H1 (cell line): ENCODE data around the gene CTBP2. TPM values are rescaled to one million over a fixed set of nuclear protein-coding genes. Genes with fewer than 3 reads are reported as not detected.

ENCODE experiments used
- CTCF ChIA-PET: fragments of 300-600 bp; sonication (Branson Sonifier 250); formaldehyde crosslinking; loops from one replicate; lab custom pipeline; 2021; ENCODE audit not compliant: partially characterized antibody; lab: Charles Lee
- POLR2A ChIA-PET: fragments of 300-600 bp; sonication (Branson Sonifier 250); formaldehyde crosslinking; loops from one replicate; lab custom pipeline; 2021; ENCODE audit warnings: inconsistent platforms; ENCODE audit not compliant: partially characterized antibody; lab: Charles Lee
- DNase-seq, 2 experiments: peaks; one replicate each; pipeline versions ENCODE4 v3.0.0 to v3.0.0-alpha.2; 2010 to 2022; ENCODE audit warnings: low spot score in 2 of 2, low read depth in 1 of 2, mixed read lengths in 1 of 2
- FAIRE-seq: peaks from 2 replicates; lab custom pipeline; 2011; peaks lifted over from hg19 to GRCh38; lab: Jason Lieb, UNC
- H2AFZ ChIP-seq: 2 replicates; pipeline ENCODE4 v1.8.1; 2012; ENCODE audit warnings: low read length, inconsistent platforms
- H2AK5ac ChIP-seq: 2 replicates; pipeline ENCODE4 v1.6.1; 2013; ENCODE audit warnings: low read depth, low read length
- H2BK120ac ChIP-seq: replicated peaks from 2 replicates; pipeline ENCODE3; 2013; ENCODE audit warnings: low read depth, low read length, inconsistent platforms
- H2BK12ac ChIP-seq: 2 replicates; pipeline ENCODE4 v1.6.1; 2013; ENCODE audit warnings: low read depth, low read length
- H2BK15ac ChIP-seq: 2 replicates; pipeline ENCODE4 v1.6.1; 2013; ENCODE audit warnings: low read length
- H2BK20ac ChIP-seq: 2 replicates; pipeline ENCODE4 v1.6.1; 2013; ENCODE audit warnings: low read length
- H2BK5ac ChIP-seq: 2 replicates; pipeline ENCODE4 v1.6.1; 2013; ENCODE audit warnings: low read depth, low read length
- H3K14ac ChIP-seq: 2 replicates; pipeline ENCODE4 v1.6.1; 2013; ENCODE audit warnings: inconsistent platforms; ENCODE audit not compliant: insufficient read length
- H3K18ac ChIP-seq: 2 replicates; pipeline ENCODE4 v1.6.1; 2013; ENCODE audit warnings: low read length; ENCODE audit errors: extremely low read depth
- H3K23ac ChIP-seq: 2 replicates; pipeline ENCODE4 v1.6.1; 2013; ENCODE audit warnings: inconsistent platforms; ENCODE audit not compliant: insufficient read length
- H3K23me2 ChIP-seq: 2 replicates; pipeline ENCODE4 v1.6.1; 2013; ENCODE audit warnings: low read depth, low read length
- H3K27ac ChIP-seq: 2 replicates; pipeline ENCODE4 v1.6.1; 2011; ENCODE audit warnings: low read depth, low read length, inconsistent platforms
- H3K27me3 ChIP-seq, 4 experiments: replicated peaks in 1 of 4; 1 replicate in 1 of 4; 2 replicates in 3 of 4; pipeline versions ENCODE4 v1.6.1 to v1.8.1; 2011 to 2013; ENCODE audit warnings: low read length in 3 of 4, mild to moderate bottlenecking in 3 of 4, inconsistent platforms in 2 of 4, mixed read lengths in 2 of 4, moderate library complexity in 1 of 4; ENCODE audit not compliant: control insufficient read depth in 3 of 4, insufficient read depth in 3 of 4; ENCODE audit errors: extremely low read depth in 1 of 4
- H3K36me3 ChIP-seq, 4 experiments: 2 replicates each; pipeline versions ENCODE4 v1.6.1 to v1.8.1; 2011 to 2013; ENCODE audit warnings: mild to moderate bottlenecking in 4 of 4, low read length in 3 of 4, moderate library complexity in 2 of 4, control low read depth in 1 of 4, inconsistent platforms in 1 of 4; ENCODE audit not compliant: insufficient read depth in 4 of 4, control insufficient read depth in 2 of 4
- H3K4ac ChIP-seq: replicated peaks from 2 replicates; pipeline ENCODE3; 2013; ENCODE audit warnings: low read length, low read depth, mixed read lengths, inconsistent platforms; ENCODE audit not compliant: insufficient read length
- H3K4me1 ChIP-seq, 4 experiments: replicated peaks in 1 of 4; 1 replicate in 1 of 4; 2 replicates in 3 of 4; pipeline versions ENCODE4 v1.6.1 to v1.8.1; 2011 to 2013; ENCODE audit warnings: low read length in 3 of 4, inconsistent platforms in 2 of 4, mixed read lengths in 1 of 4; ENCODE audit not compliant: insufficient read depth in 4 of 4, control insufficient read depth in 3 of 4
- H3K4me2 ChIP-seq, 2 experiments: 2 replicates each; pipeline versions ENCODE4 v1.6.1 to v1.8.1; 2011 to 2013; ENCODE audit warnings: low read depth in 2 of 2, low read length in 2 of 2, control low read depth in 1 of 2, inconsistent platforms in 1 of 2, mild to moderate bottlenecking in 1 of 2; ENCODE audit not compliant: insufficient read depth in 1 of 2
- H3K4me3 ChIP-seq, 4 experiments: fragments of 200-600, 300-600 bp in 1 of 4; sonication (generic), shearing (Covaris generic), sonication (Bioruptor Twin) in 1 of 4; 2 replicates each; pipeline versions ENCODE4 v1.5.1 to v1.8.1; 2011 to 2016; ENCODE audit warnings: low read length in 4 of 4, low read depth in 3 of 4, control low read depth in 2 of 4, inconsistent platforms in 2 of 4, mild to moderate bottlenecking in 2 of 4, mixed read lengths in 1 of 4, moderate library complexity in 1 of 4; ENCODE audit not compliant: insufficient read depth in 2 of 4; ENCODE audit errors: extremely low read depth in 1 of 4
- H3K56ac ChIP-seq: replicated peaks from 2 replicates; pipeline ENCODE3; 2013; ENCODE audit warnings: low read depth, mild to moderate bottlenecking, mixed read lengths, low read length, inconsistent platforms; ENCODE audit not compliant: insufficient read length
- H3K79me1 ChIP-seq: 2 replicates; pipeline ENCODE4 v1.6.1; 2013; ENCODE audit warnings: low read depth, low read length, control low read depth
- H3K79me2 ChIP-seq, 2 experiments: 2 replicates each; pipeline versions ENCODE4 v1.6.1 to v1.8.1; 2012 to 2013; ENCODE audit warnings: low read length in 2 of 2, mild to moderate bottlenecking in 2 of 2, inconsistent platforms in 1 of 2; ENCODE audit not compliant: insufficient read depth in 2 of 2, control insufficient read depth in 1 of 2
- H3K9ac ChIP-seq, 4 experiments: replicated peaks in 1 of 4; 1 replicate in 1 of 4; 2 replicates in 3 of 4; pipeline versions ENCODE4 v1.6.1 to v1.8.1; 2011 to 2013; ENCODE audit warnings: low read depth in 3 of 4, low read length in 3 of 4, control low read depth in 2 of 4, mild to moderate bottlenecking in 2 of 4, moderate library complexity in 2 of 4, inconsistent platforms in 1 of 4; ENCODE audit errors: extremely low read depth in 1 of 4
- H3K9me3 ChIP-seq, 2 experiments: 2 replicates each; pipeline versions ENCODE4 v1.6.1 to v1.8.1; 2012 to 2013; ENCODE audit warnings: mild to moderate bottlenecking in 2 of 2, moderate library complexity in 2 of 2, control low read depth in 1 of 2, inconsistent platforms in 1 of 2, low read depth in 1 of 2, low read length in 1 of 2, mixed read lengths in 1 of 2; ENCODE audit not compliant: insufficient read depth in 2 of 2
- H4K20me1 ChIP-seq, 2 experiments: replicated peaks in 1 of 2; 2 replicates each; pipeline versions ENCODE3 to v1.8.1; 2011 to 2013; ENCODE audit warnings: inconsistent platforms in 2 of 2, low read length in 2 of 2, mild to moderate bottlenecking in 1 of 2; ENCODE audit not compliant: insufficient read depth in 2 of 2, control insufficient read depth in 1 of 2
- H4K5ac ChIP-seq: 2 replicates; pipeline ENCODE4 v1.6.1; 2013; ENCODE audit warnings: low read length, low read depth, mixed read lengths, inconsistent platforms; ENCODE audit not compliant: insufficient read length
- H4K8ac ChIP-seq: 2 replicates; pipeline ENCODE4 v1.8.0; 2013; ENCODE audit warnings: mild to moderate bottlenecking, moderate library complexity, low read length, inconsistent platforms; ENCODE audit not compliant: insufficient read depth; ENCODE audit errors: extremely low read depth
- H4K91ac ChIP-seq: replicated peaks from 2 replicates; pipeline ENCODE3; 2013; ENCODE audit warnings: low read length, mixed read lengths, inconsistent platforms; ENCODE audit not compliant: insufficient read length
- ASH2L ChIP-seq: fragments of 200-600, 300-600 bp; sonication (generic); IDR thresholded peaks from one replicate; pipeline ENCODE4 v1.7.1; 2017; ENCODE audit warnings: low read length
- BRCA1 ChIP-seq: IDR thresholded peaks from 2 replicates; pipeline ENCODE4 v1.6.1; 2012; ENCODE audit warnings: low read depth, low read length, improper control_type of control experiment
- CBX8 ChIP-seq: fragments of 300-800, 300-1000 bp; sonication (generic); IDR thresholded peaks from 2 replicates; pipeline ENCODE4 v1.7.1; 2016; ENCODE audit warnings: low read depth, low read length, borderline replicate concordance
- CREB1 ChIP-seq: IDR thresholded peaks from 2 replicates; pipeline ENCODE4 v1.6.1; 2012; ENCODE audit warnings: inconsistent platforms
- POLR2A ChIP-seq, 2 experiments: IDR thresholded peaks; 1 replicate in 1 of 2; 2 replicates in 1 of 2; pipeline ENCODE4 v1.6.1; 2011; ENCODE audit warnings: low read depth in 2 of 2, low read length in 2 of 2, mild to moderate bottlenecking in 2 of 2; ENCODE audit errors: control extremely low read depth in 1 of 2
- TCF12 ChIP-seq: IDR thresholded peaks from 2 replicates; pipeline ENCODE4 v1.6.1; 2011; ENCODE audit warnings: low read depth, mild to moderate bottlenecking, low read length
- WGBS, 2 experiments: shearing (Covaris generic) in 1 of 2; methylation state at CpG; one replicate each; pipeline versions ENCODE4 v1.1.6 to v1.1.7; 2013 to 2015; ENCODE audit warnings: low lambda C conversion rate in 2 of 2, mixed read lengths in 2 of 2, inconsistent platforms in 1 of 2, low coverage in 1 of 2, missing lambda C conversion rate in 1 of 2; ENCODE audit not compliant: insufficient replicate concordance in 2 of 2, insufficient coverage in 1 of 2, insufficient read length in 1 of 2; ENCODE audit errors: extremely low coverage in 1 of 2, missing lambda C conversion rate in 1 of 2; 5-methylcytosine and 5-hydroxymethylcytosine counted together
- polyA plus RNA-seq, 7 experiments: library from polyadenylated mRNA; depleted of rRNA in 3 of 7; stranded (reverse) in 5 of 7; unstranded in 2 of 7; fragments of >200 nt in 5 of 7; fragments of 200-250 nt in 2 of 7; gene quantifications; 1 replicate in 5 of 7; 2 replicates in 1 of 7; 4 replicates in 1 of 7; pipeline versions ENCODE4 v1.2.1 to v1.2.3, GENCODE V29; 2011 to 2013; ENCODE audit warnings: missing spikeins in 2 of 7, mixed read lengths in 2 of 7
- total RNA-seq: library from RNA; stranded (reverse); fragmentation: NEBNext Ultra II Directional; extraction: Animal tissue kit (Norgen Biotek cat#: 25700); gene quantifications from 2 replicates; pipeline ENCODE4 v1.2.1, GENCODE V29; 2021

CTBP2 gene
- total and polyA plus RNA-seq, 2 of the 8 experiments (the other 6 are each of a cell fraction or from before 2014, with no cell fraction given): 208 to 221 TPM

- no peak overlapping the region for H2BK120ac ChIP-seq
- DNase-seq: no peak
- no peaks in the 10 kb centered on the region; a peak in 2 of 7 replicates for H3K27me3 ChIP-seq
- TF ChIP-seq CBX8 (no peak), BRCA1 (no peak), POLR2A (IDR thresholded peaks at IDR 0.05; ENCODE audit: control extremely low read depth in 1 of 2, low read depth in 2 of 2, low read length in 2 of 2) (no peak), CREB1 (no peak), ASH2L (no peak), TCF12 (no peak)
- H4K91ac ChIP-seq: no peak overlapping the region
- no peak overlapping the region for H2BK5ac ChIP-seq
- H4K8ac ChIP-seq: no peak overlapping the region
- H3K9me3 ChIP-seq: no peaks in the 10 kb centered on the region
- H3K9ac ChIP-seq: no peak overlapping the region
- no peak overlapping the region for H3K18ac ChIP-seq
- no peak for FAIRE-seq
- no peaks in the 10 kb centered on the region for H3K79me2 ChIP-seq
- ChIA-PET CTCF (interaction anchor here (1.2 kb wide), 2 partner anchors 9 to 11 kb away, joined by 4 read pairs; no protein-coding TSS in a partner anchor), POLR2A (no interaction called here)
- H3K36me3 ChIP-seq: no peaks in the 10 kb centered on the region
- no peak overlapping the region for H3K4me2 ChIP-seq
- no peaks in the 10 kb centered on the region for H4K20me1 ChIP-seq
- H3K4ac ChIP-seq: no peak overlapping the region
- no peak overlapping the region for H3K23ac ChIP-seq
- no peak overlapping the region for H2BK12ac ChIP-seq
- H3K4me1 ChIP-seq: no peaks in the 10 kb centered on the region
- H2AFZ ChIP-seq: no peak overlapping the region
- WGBS, 2 experiments: 87% methylated on average over 10 of the region's 10 CpGs; no CpG with 5 or more reads in 1 of the 2 experiments
- no peak overlapping the region for H3K4me3 ChIP-seq
- H3K23me2 ChIP-seq: no peaks in the 10 kb centered on the region
- no peak overlapping the region for H3K14ac ChIP-seq
- no peak overlapping the region for H3K27ac ChIP-seq
- no peak overlapping the region for H2AK5ac ChIP-seq
- H4K5ac ChIP-seq: no peak overlapping the region
- no peaks in the 10 kb centered on the region for H3K79me1 ChIP-seq
- H2BK15ac ChIP-seq: no peak overlapping the region
- H2BK20ac ChIP-seq: no peak overlapping the region
- H3K56ac ChIP-seq: no peak overlapping the region
These were observed 49.4 kb upstream of the CTBP2 start for GRCh38 chr10:125209591-125210355.
